ENCODE measurements around the gene TSC22D3.

DNA sequence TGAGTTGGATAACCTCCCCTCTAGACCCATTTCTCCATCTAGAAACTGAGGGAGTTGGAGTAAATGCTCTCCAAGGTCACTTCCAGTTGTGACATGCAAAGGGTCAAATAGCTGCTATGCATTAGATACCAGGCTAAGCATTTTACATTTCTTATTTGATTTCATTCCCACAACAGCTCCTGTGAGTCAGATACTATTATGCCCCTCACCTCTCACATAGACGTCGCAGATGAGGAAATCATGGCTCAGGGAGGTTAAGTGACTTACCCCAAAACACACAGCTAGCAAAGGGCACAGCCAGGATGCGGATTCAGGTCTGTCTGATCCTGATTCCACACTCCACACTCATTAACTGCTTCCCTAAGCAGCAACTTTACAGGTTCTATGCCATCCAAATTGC, 89.6 kb downstream of the TSC22D3 start:
- TF ChIP-seq, protein P1, sequence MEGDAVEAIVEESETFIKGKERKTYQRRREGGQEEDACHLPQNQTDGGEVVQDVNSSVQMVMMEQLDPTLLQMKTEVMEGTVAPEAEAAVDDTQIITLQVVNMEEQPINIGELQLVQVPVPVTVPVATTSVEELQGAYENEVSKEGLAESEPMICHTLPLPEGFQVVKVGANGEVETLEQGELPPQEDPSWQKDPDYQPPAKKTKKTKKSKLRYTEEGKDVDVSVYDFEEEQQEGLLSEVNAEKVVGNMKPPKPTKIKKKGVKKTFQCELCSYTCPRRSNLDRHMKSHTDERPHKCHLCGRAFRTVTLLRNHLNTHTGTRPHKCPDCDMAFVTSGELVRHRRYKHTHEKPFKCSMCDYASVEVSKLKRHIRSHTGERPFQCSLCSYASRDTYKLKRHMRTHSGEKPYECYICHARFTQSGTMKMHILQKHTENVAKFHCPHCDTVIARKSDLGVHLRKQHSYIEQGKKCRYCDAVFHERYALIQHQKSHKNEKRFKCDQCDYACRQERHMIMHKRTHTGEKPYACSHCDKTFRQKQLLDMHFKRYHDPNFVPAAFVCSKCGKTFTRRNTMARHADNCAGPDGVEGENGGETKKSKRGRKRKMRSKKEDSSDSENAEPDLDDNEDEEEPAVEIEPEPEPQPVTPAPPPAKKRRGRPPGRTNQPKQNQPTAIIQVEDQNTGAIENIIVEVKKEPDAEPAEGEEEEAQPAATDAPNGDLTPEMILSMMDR (conservative IDR thresholded peaks at IDR 0.05; ENCODE audit: low read length): no peak
- no peak for TF ChIP-seq EZH2phosphoT487 (IDR thresholded peaks at IDR 0.05; ENCODE audit: borderline replicate concordance, low read depth, low read length)
